WTC11 (cell line): Measurements from ENCODE around the gene ADARB2. TPM values are rescaled to one million over a fixed set of nuclear protein-coding genes. Genes with fewer than 3 reads are reported as not detected.
"Not testable (repeated sequence)": the region's sequence is repeated elsewhere in the genome, so short reads cannot be mapped to it uniquely, and the experiment has no call there.

Source experiments
- ATAC-seq: fragments of 200-7000 bp; cut with Tn5 transposase; 2 replicates; pipeline ENCODE4 v1.10.0; 2021; ENCODE audit warnings: mild to moderate bottlenecking, moderate library complexity
- CTCF ChIA-PET: fragments of 300-600 bp; sonication (Branson Sonifier 250); formaldehyde crosslinking; loops from one replicate; lab custom pipeline; 2021; ENCODE audit warnings: antibody characterized with exemption; lab: Charles Lee
- POLR2A ChIA-PET: fragments of 350-600 bp; sonication (Branson Sonifier 250); formaldehyde crosslinking; loops from one replicate; lab custom pipeline; 2021; ENCODE audit warnings: antibody characterized with exemption; lab: Charles Lee
- DNase-seq: peaks from one replicate; pipeline ENCODE4 v3.0.0; 2021; ENCODE audit warnings: low spot score
- H3K27ac Mint-ChIP-seq: 2 replicates; pipeline ENCODE4 v1.8.0; 2021; ENCODE audit warnings: mixed read lengths
- H3K27me3 Mint-ChIP-seq: 2 replicates; pipeline ENCODE4 v1.8.0; 2021; ENCODE audit warnings: low read depth, mild to moderate bottlenecking, moderate library complexity, mixed read lengths
- H3K36me3 Mint-ChIP-seq: 2 replicates; pipeline ENCODE4 v1.8.0; 2021; ENCODE audit warnings: mixed read lengths
- H3K4me1 Mint-ChIP-seq: 2 replicates; pipeline ENCODE4 v1.8.0; 2022; ENCODE audit warnings: mixed read lengths
- H3K4me3 Mint-ChIP-seq: 2 replicates; pipeline ENCODE4 v1.8.0; 2021; ENCODE audit warnings: mild to moderate bottlenecking, moderate library complexity, mixed read lengths
- H3K9me3 Mint-ChIP-seq: 2 replicates; pipeline ENCODE4 v1.8.0; 2021; ENCODE audit warnings: mixed read lengths
- ATF2 ChIP-seq: sonication (generic); formaldehyde crosslinking; IDR thresholded peaks from 2 replicates; pipeline ENCODE4 v1.8.1; 2022; ENCODE audit warnings: low read depth, missing genetic modification reagents, borderline replicate concordance
- E2F5 ChIP-seq: sonication (generic); formaldehyde crosslinking; IDR thresholded peaks from 2 replicates; pipeline ENCODE4 v1.8.1; 2022; ENCODE audit warnings: mild to moderate bottlenecking, moderate library complexity, missing genetic modification reagents
- ETV6 ChIP-seq: sonication (generic); formaldehyde crosslinking; IDR thresholded peaks from 2 replicates; pipeline ENCODE4 v1.8.1; 2022; ENCODE audit warnings: mild to moderate bottlenecking, missing genetic modification reagents
- GABPB1 ChIP-seq: sonication (generic); formaldehyde crosslinking; IDR thresholded peaks from 2 replicates; pipeline ENCODE4 v1.8.1; 2023; ENCODE audit warnings: mild to moderate bottlenecking, missing genetic modification reagents
- IRF2 ChIP-seq: sonication (generic); formaldehyde crosslinking; IDR thresholded peaks from 2 replicates; pipeline ENCODE4 v1.8.0; 2022; ENCODE audit warnings: low read depth, missing genetic modification reagents, borderline replicate concordance
- NFYB ChIP-seq: sonication (generic); formaldehyde crosslinking; conservative IDR thresholded peaks from 2 replicates; pipeline ENCODE4 v1.8.0; 2022; ENCODE audit warnings: low read depth, missing genetic modification reagents
- NR2C2 ChIP-seq: sonication (generic); formaldehyde crosslinking; IDR thresholded peaks from 2 replicates; pipeline ENCODE4 v1.8.0; 2022; ENCODE audit warnings: mild to moderate bottlenecking, missing genetic modification reagents
- TCF7 ChIP-seq: sonication (generic); formaldehyde crosslinking; IDR thresholded peaks from 2 replicates; pipeline ENCODE4 v1.8.0; 2022; ENCODE audit warnings: mild to moderate bottlenecking, low read depth, missing genetic modification reagents, moderate library complexity
- TP53 ChIP-seq: sonication (generic); formaldehyde crosslinking; IDR thresholded peaks from 2 replicates; pipeline ENCODE4 v1.8.1; 2023; ENCODE audit warnings: mild to moderate bottlenecking, missing genetic modification reagents
- ZBTB21 ChIP-seq: sonication (generic); formaldehyde crosslinking; IDR thresholded peaks from 2 replicates; pipeline ENCODE4 v1.8.1; 2023; ENCODE audit warnings: mild to moderate bottlenecking, missing genetic modification reagents, borderline replicate concordance
- ZNF121 ChIP-seq: sonication (generic); formaldehyde crosslinking; IDR thresholded peaks from 2 replicates; pipeline ENCODE4 v1.8.0; 2023; ENCODE audit warnings: missing genetic modification reagents
- ZNF138 ChIP-seq: sonication (generic); formaldehyde crosslinking; conservative IDR thresholded peaks from 2 replicates; pipeline ENCODE4 v1.8.1; 2022; ENCODE audit warnings: mild to moderate bottlenecking, moderate library complexity, missing genetic modification reagents
- ZNF263 ChIP-seq: sonication (generic); formaldehyde crosslinking; IDR thresholded peaks from 2 replicates; pipeline ENCODE4 v1.8.1; 2022; ENCODE audit warnings: low read depth, mild to moderate bottlenecking, moderate library complexity, missing genetic modification reagents
- total RNA-seq: library from RNA; stranded (reverse); gene quantifications from 3 replicates; pipeline ENCODE4 v1.2.3, GENCODE V29; 2021
- TF ChIP-seq, protein P1 (sequence below): sonication (generic); formaldehyde crosslinking; IDR thresholded peaks from 2 replicates; pipeline ENCODE4 v1.8.1; 2023; ENCODE audit warnings: mild to moderate bottlenecking, missing genetic modification reagents
- TF ChIP-seq, protein P2 (sequence below): sonication (generic); formaldehyde crosslinking; IDR thresholded peaks from 2 replicates; pipeline ENCODE4 v1.8.1; 2023; ENCODE audit warnings: mild to moderate bottlenecking, missing genetic modification reagents, borderline replicate concordance

Gene ADARB2
- total RNA-seq, 1 experiment from 2014 or later, result 3.7 TPM

- Mint-ChIP-seq H3K27ac (no peak overlapping the region), H3K36me3 (no peaks in the 10 kb centered on the region), H3K9me3 (no peaks in the 10 kb centered on the region), H3K4me3 (no peak overlapping the region), H3K4me1 (no peaks in the 10 kb centered on the region)
- no peak for ATAC-seq
- CTCF ChIA-PET, result interaction anchor here (1.0 kb wide), 1 partner anchor 208 kb away, joined by 3 read pairs; no protein-coding TSS in a partner anchor
- TF ChIP-seq NR2C2 (no peak), ZBTB21 (CRISPR knock-in tag) (no peak), IRF2 (CRISPR knock-in tag) (no peak), ZNF121 (CRISPR knock-in tag) (no peak), ATF2 (CRISPR knock-in tag) (no peak), GABPB1 (CRISPR knock-in tag) (no peak), ZNF263 (CRISPR knock-in tag) (no peak), NFYB (no peak), ETV6 (no peak), E2F5 (no peak), ZNF138 (CRISPR knock-in tag) (no peak), TCF7 (CRISPR knock-in tag) (no peak)
- TF ChIP-seq, all 79 proteins: peak for 0
- DNase-seq, result no peak
- POLR2A ChIA-PET, result no interaction called here
- H3K27me3 Mint-ChIP-seq, result peaks cover 4% of the 10 kb centered on the region
Measured at GRCh38 chr10:1160561-1161314, 576.6 kb downstream of the ADARB2 start.

- peaks cover 4% of the 10 kb centered on the region for H3K27me3 Mint-ChIP-seq
- ChIA-PET POLR2A (no interaction called here), CTCF (no interaction called here)
- H3K9me3 Mint-ChIP-seq, result no peaks in the 10 kb centered on the region
- H3K4me3 Mint-ChIP-seq, result no peak overlapping the region
- H3K36me3 Mint-ChIP-seq, result no peaks in the 10 kb centered on the region
- no peak overlapping the region for H3K27ac Mint-ChIP-seq
- H3K4me1 Mint-ChIP-seq, result no peaks in the 10 kb centered on the region
- TF ChIP-seq, protein P1, sequence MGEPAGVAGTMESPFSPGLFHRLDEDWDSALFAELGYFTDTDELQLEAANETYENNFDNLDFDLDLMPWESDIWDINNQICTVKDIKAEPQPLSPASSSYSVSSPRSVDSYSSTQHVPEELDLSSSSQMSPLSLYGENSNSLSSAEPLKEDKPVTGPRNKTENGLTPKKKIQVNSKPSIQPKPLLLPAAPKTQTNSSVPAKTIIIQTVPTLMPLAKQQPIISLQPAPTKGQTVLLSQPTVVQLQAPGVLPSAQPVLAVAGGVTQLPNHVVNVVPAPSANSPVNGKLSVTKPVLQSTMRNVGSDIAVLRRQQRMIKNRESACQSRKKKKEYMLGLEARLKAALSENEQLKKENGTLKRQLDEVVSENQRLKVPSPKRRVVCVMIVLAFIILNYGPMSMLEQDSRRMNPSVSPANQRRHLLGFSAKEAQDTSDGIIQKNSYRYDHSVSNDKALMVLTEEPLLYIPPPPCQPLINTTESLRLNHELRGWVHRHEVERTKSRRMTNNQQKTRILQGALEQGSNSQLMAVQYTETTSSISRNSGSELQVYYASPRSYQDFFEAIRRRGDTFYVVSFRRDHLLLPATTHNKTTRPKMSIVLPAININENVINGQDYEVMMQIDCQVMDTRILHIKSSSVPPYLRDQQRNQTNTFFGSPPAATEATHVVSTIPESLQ (CRISPR knock-in tag), result no peak
- DNase-seq (no peak), ATAC-seq (no peak)
Measured at GRCh38 chr10:1159131-1160061, 577.9 kb downstream of the ADARB2 start.

- DNase-seq, H3K36me3 Mint-ChIP-seq, H3K4me3 Mint-ChIP-seq, H3K9me3 Mint-ChIP-seq, H3K4me1 Mint-ChIP-seq, ATAC-seq, POLR2A ChIA-PET, H3K27me3 Mint-ChIP-seq, H3K27ac Mint-ChIP-seq, CTCF ChIA-PET: not testable (repeated sequence)
Measured at GRCh38 chr10:1158536-1158935, 578.8 kb downstream of the ADARB2 start.

- peaks cover 2% of the 10 kb centered on the region for H3K27me3 Mint-ChIP-seq
- no peaks in the 10 kb centered on the region for H3K36me3 Mint-ChIP-seq
- TF ChIP-seq, protein P2, sequence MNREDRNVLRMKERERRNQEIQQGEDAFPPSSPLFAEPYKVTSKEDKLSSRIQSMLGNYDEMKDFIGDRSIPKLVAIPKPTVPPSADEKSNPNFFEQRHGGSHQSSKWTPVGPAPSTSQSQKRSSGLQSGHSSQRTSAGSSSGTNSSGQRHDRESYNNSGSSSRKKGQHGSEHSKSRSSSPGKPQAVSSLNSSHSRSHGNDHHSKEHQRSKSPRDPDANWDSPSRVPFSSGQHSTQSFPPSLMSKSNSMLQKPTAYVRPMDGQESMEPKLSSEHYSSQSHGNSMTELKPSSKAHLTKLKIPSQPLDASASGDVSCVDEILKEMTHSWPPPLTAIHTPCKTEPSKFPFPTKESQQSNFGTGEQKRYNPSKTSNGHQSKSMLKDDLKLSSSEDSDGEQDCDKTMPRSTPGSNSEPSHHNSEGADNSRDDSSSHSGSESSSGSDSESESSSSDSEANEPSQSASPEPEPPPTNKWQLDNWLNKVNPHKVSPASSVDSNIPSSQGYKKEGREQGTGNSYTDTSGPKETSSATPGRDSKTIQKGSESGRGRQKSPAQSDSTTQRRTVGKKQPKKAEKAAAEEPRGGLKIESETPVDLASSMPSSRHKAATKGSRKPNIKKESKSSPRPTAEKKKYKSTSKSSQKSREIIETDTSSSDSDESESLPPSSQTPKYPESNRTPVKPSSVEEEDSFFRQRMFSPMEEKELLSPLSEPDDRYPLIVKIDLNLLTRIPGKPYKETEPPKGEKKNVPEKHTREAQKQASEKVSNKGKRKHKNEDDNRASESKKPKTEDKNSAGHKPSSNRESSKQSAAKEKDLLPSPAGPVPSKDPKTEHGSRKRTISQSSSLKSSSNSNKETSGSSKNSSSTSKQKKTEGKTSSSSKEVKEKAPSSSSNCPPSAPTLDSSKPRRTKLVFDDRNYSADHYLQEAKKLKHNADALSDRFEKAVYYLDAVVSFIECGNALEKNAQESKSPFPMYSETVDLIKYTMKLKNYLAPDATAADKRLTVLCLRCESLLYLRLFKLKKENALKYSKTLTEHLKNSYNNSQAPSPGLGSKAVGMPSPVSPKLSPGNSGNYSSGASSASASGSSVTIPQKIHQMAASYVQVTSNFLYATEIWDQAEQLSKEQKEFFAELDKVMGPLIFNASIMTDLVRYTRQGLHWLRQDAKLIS (CRISPR knock-in tag), result no peak
- TF ChIP-seq TP53 (CRISPR knock-in tag), result no peak
- CTCF ChIA-PET, result no interaction called here
- no peak overlapping the region for H3K27ac Mint-ChIP-seq
- H3K4me3 Mint-ChIP-seq, result no peak overlapping the region
- POLR2A ChIA-PET, result no interaction called here
- peaks cover 4% of the 10 kb centered on the region; the same call in 1 of the 2 replicates for H3K4me1 Mint-ChIP-seq
- ATAC-seq (no peak), DNase-seq (no peak)
- H3K9me3 Mint-ChIP-seq, result no peaks in the 10 kb centered on the region
Measured at GRCh38 chr10:1158066-1158465, 579.3 kb downstream of the ADARB2 start.
